Nephron progenitor cell (in vitro differentiated cells): Measurements from ENCODE around the gene GRIK1.

Source experiments
- DNase-seq: peaks from one replicate; pipeline ENCODE4 v3.0.0; 2021
- H3K27ac Mint-ChIP-seq: 2 replicates; pipeline ENCODE4 v1.8.0; 2021; ENCODE audit warnings: mild to moderate bottlenecking, moderate library complexity, mixed read lengths
- H3K27me3 Mint-ChIP-seq: 2 replicates; pipeline ENCODE4 v1.8.0; 2021; ENCODE audit warnings: mild to moderate bottlenecking, low read depth, mixed read lengths; ENCODE audit not compliant: poor library complexity
- H3K36me3 Mint-ChIP-seq: 2 replicates; pipeline ENCODE4 v1.8.0; 2021; ENCODE audit warnings: low read depth, mixed read lengths
- H3K4me1 Mint-ChIP-seq: 2 replicates; pipeline ENCODE4 v1.8.0; 2021; ENCODE audit warnings: mixed read lengths
- H3K4me3 Mint-ChIP-seq: 2 replicates; pipeline ENCODE4 v1.8.0; 2021; ENCODE audit warnings: mild to moderate bottlenecking, moderate library complexity, mixed read lengths
- H3K9me3 Mint-ChIP-seq: 2 replicates; pipeline ENCODE4 v1.8.0; 2021; ENCODE audit warnings: mild to moderate bottlenecking, moderate library complexity, mixed read lengths
- CTCF ChIP-seq: fragments of 200-600 bp; sonication (generic); IDR thresholded peaks from 2 replicates; pipeline ENCODE4 v1.5.0; 2021; ENCODE audit warnings: antibody characterized with exemption

Gene GRIK1

DNA sequence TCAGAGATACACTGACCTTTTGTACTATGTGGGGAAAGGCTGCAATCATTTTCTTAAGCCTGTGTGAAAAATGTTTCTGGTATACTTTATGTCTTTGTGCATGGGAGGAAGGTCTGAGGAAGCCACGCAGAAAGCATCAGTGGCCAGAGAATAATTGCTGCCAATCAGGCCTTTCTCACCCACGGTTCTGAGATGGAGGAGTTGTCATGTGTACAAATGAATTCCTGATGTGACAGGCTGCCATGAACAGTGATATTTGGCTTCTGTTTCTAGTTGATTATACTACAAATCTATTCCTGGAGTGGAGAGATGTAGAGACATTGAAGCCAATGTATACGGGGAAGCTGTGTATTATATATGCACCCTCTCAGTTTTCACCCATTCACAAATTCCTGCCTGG is 142.6 kb downstream of the GRIK1 start:
- Mint-ChIP-seq H3K9me3 (no peaks in the 10 kb centered on the region), H3K27ac (peak overlapping the region; percentile 91), H3K4me3 (no peak overlapping the region), H3K27me3 (peaks cover 9% of the 10 kb centered on the region), H3K36me3 (no peaks in the 10 kb centered on the region), H3K4me1 (peaks cover 7% of the 10 kb centered on the region)
- no peak for TF ChIP-seq CTCF
- DNase-seq, result no peak

DNA sequence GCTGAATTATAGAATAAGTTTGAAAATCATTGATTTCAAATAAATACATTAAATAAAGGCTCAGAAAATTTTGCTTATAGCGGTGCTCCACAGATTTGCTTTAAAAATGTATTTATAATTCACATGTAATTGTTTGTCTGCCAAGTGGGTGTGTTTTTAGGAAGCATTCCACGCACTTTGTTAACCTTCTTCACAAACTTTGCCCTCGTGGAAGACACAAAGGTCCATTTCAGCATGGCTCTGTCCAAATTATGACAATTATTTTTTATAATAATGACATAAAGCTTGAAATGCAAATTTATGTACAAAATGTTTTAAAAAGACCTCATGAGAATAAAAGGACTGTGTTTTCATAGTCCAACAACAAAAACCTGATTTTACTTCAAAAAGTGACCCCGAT is 146.1 kb downstream of the GRIK1 start:
- no peaks in the 10 kb centered on the region for H3K9me3 Mint-ChIP-seq
- H3K4me1 Mint-ChIP-seq, result peaks cover 16% of the 10 kb centered on the region
- no peak overlapping the region for H3K27ac Mint-ChIP-seq
- H3K4me3 Mint-ChIP-seq, result no peak overlapping the region
- no peak for TF ChIP-seq CTCF
- H3K27me3 Mint-ChIP-seq, result peaks cover 9% of the 10 kb centered on the region
- no peaks in the 10 kb centered on the region for H3K36me3 Mint-ChIP-seq
- no peak for DNase-seq

DNA sequence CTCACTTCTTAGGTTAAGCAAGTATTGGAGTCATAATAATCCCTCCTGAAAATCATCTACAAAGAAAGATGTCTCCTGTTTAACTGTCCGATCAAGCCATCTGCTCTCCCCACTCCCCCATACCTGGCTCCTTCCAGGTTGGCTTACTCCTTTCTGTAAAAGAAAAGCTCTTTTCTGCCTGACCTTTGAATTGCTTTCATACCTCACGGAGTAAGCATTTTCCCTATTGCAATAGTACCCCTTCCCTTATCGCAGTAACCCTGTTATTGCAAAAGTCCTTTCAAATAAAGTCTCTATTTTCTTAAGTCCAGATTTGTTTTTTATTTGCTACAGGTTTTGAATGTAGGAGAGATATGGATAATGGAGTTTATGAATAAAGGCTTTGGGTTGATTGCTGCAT is 150.4 kb downstream of the GRIK1 start:
- Mint-ChIP-seq H3K36me3 (no peaks in the 10 kb centered on the region), H3K27me3 (no peaks in the 10 kb centered on the region), H3K9me3 (no peaks in the 10 kb centered on the region), H3K4me1 (peaks cover 16% of the 10 kb centered on the region), H3K4me3 (no peak overlapping the region), H3K27ac (no peak overlapping the region)
- no peak for DNase-seq
- TF ChIP-seq CTCF, result no peak

GRCh38 chr21:29788752-29789151 is 151.0 kb downstream of the GRIK1 start:
- no peak for TF ChIP-seq CTCF
- H3K4me1 Mint-ChIP-seq, result peaks cover 21% of the 10 kb centered on the region

GRCh38 chr21:29787361-29787909 is 152.4 kb downstream of the GRIK1 start:
- Mint-ChIP-seq H3K4me3 (no peak overlapping the region), H3K36me3 (no peaks in the 10 kb centered on the region), H3K27ac (no peak overlapping the region), H3K4me1 (peaks cover 24% of the 10 kb centered on the region), H3K9me3 (peaks cover 5% of the 10 kb centered on the region), H3K27me3 (no peaks in the 10 kb centered on the region)
- DNase-seq, result no peak
- TF ChIP-seq CTCF, result no peak

More at GRCh38 chr21:29788752-29789151, 151.0 kb downstream of the GRIK1 start:
- no peaks in the 10 kb centered on the region for H3K9me3 Mint-ChIP-seq
- H3K27ac Mint-ChIP-seq, result no peak overlapping the region
- no peak overlapping the region for H3K4me3 Mint-ChIP-seq
- H3K36me3 Mint-ChIP-seq, result no peaks in the 10 kb centered on the region
- no peaks in the 10 kb centered on the region for H3K27me3 Mint-ChIP-seq
- DNase-seq, result no peak

- Mint-ChIP-seq H3K27ac (peak overlapping the region; percentile 58), H3K36me3 (no peaks in the 10 kb centered on the region), H3K4me1 (peaks cover 24% of the 10 kb centered on the region), H3K9me3 (peaks cover 6% of the 10 kb centered on the region), H3K27me3 (no peaks in the 10 kb centered on the region), H3K4me3 (no peak overlapping the region)
- DNase-seq, result no peak
- TF ChIP-seq CTCF, result no peak
Measured at GRCh38 chr21:29786496-29787360, 153.1 kb downstream of the GRIK1 start.
